Epidermal melanocyte (primary cell): Measurements from ENCODE around the gene OGFRL1.
"Not testable (repeated sequence)": the region's sequence is repeated elsewhere in the genome, so short reads cannot be mapped to it uniquely, and the experiment has no call there.

Source experiments
- DNase-seq: peaks from one replicate; pipeline ENCODE4 v3.0.0; 2011; ENCODE audit warnings: low spot score; ENCODE audit not compliant: insufficient read length

OGFRL1 gene

DNA sequence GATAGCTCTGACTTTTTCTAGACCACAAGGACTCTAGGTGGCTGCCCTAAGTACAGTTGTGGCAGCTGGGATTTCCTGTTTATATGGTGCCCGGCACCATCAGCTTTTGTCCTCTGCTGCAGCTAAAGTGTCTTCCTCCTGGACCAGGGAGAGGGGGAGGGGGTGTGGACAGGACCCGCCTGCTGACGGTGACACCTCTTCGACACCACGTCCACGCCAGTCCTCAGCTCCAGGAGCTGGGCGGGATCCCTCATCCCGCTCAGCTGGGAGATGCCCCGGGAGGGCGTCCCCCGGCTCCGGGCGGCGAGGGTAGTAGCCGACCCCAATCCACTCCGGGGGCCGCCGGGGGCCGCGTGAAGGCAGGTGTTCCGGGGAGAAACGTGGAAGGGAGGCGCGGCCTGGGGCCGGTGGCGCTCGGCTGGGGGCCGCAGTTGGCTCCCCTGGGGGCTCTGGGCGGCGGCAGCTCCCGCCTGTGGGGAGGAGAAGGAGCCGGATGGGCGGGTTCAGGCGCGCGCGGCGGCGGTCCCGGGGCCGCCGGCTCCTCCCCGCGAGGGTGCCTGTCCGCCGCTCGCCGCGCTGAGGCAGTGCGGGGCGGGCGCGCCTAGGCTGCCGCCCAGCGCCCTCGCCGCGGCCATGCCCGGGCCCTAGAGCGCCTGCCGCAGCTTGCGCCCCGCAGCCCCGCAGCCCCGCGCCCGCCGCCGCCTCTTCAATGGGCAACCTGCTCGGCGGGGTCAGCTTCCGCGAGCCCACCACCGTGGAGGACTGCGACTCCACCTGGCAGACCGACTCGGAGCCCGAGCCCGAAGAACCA, at the start of gene OGFRL1:
Gene OGFRL1 (plus strand): TSS at position 584 of the 811 bp plus-strand sequence. CDS start 126 bp downstream, at position 710.
- DNase-seq: peak; percentile 75

- no peak for DNase-seq
Observed at GRCh38 chr6:71239694-71240093, 48.9 kb upstream of the OGFRL1 start.

DNA sequence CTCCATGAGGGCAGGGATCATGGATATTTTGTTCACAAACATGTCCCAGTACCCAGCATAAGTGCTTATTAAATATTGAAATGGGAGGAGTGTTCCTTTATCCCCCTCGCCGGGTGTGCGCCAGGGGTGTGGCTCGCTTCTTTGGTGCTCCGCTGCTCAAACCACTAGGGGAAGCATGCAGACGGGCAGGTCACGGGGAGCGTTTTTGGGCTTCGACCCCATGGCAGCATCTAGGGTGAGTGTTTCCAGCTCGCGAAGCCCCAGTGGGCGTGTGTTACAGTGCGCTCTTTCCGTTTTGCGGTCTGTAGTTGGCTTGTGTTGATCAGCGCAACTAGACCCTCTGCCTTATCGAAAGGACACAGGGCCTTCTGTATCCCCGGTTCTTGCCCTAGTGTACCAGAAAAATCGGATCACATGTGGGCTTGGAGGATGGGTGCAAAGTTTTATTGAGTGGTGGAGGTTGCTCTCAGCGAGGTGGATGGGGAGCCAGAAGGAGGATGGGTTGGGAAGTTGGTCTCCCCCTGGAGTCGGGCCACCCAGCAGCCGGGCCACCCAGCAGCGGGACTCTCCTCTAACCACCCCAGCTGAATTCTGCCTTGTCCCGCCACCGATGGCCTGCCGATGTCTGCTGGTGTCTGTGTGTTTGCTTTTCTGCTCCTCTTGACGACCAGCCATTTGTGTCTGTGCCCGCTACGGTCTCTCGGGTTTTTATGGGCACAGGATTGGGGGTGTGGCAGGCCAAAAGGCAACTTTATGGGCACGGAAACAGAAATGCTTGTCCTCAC, 43.2 kb upstream of the OGFRL1 start:
- DNase-seq: no peak

- DNase-seq: no peak
Observed at GRCh38 chr6:71246596-71246995, 42.0 kb upstream of the OGFRL1 start.

DNA sequence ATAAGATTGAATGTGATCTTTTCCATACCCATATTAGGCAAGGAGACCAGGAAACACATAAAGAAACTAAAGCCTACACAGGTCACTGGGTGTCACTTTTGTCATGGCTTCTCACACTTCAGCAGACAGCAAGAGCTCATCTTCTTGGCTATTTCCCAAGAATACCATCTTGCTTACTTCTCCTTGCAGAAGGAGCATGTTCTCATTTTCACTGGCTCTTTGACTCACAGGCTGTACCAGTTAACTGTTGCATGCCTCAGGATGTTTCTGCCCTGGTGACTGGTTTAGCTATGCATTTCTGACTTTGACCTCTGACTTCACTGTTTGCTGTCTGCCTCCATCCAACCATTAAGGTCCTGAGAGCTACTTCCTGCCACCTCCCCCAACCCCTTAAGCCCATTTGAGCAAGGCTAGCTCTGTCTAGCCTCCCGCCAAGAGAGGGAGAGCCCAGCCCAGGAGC, 40.3 kb upstream of the OGFRL1 start:
- no peak for DNase-seq

DNA sequence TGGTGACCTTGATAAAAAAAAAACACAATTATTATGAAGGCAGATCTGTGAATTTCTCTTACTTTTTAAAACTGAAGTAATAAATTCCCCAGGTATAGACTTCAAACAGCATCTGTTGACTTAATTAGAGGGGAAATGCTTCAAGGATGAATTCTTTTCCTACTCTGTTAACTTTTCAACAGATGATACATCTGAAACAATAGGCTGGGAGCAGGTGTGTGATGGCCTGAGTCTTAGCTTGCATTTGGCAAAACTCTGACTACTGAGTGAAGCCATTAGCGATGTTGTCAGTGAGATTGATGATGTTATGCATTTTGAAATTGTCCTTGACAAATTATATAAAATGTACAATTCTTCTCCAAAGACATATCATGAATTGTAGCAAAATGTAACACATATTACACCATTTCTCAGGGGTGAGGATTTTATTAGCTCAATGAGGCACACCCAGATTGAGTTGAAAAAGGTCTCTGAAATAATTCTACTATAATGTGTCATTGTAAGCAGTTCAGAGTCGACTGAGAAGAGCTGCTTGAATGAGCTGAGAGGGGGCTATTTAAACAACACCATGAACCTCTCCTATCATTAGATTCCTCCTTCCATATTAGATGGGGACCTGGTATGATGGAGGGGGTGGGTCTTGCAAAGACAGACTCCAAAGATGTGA, 39.6 kb upstream of the OGFRL1 start:
- no peak for DNase-seq

GRCh38 chr6:71250099-71250602, 38.5 kb upstream of the OGFRL1 start:
- DNase-seq: no peak

DNA sequence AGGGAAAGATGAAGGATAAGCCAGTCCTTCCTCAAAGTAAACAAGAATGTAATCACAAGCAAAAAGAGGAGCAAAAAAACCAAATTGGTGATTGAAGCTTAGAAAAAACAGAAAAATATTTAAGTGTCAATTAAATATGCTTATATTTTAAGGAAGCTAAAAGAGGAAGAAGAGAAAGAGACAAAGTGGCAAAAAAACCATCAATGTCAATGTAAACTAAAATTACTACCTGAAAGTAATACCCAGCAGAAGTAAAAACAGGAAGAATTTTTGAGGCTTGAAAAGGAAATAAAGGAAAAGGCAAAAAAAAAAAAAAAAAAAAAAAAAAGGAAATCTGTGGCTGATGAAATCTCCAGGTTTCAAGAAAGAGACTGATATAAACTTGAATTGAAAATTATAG, 36.2 kb upstream of the OGFRL1 start:
- no peak for DNase-seq

GRCh38 chr6:71252960-71253359, 35.7 kb upstream of the OGFRL1 start:
- DNase-seq: no peak

DNA sequence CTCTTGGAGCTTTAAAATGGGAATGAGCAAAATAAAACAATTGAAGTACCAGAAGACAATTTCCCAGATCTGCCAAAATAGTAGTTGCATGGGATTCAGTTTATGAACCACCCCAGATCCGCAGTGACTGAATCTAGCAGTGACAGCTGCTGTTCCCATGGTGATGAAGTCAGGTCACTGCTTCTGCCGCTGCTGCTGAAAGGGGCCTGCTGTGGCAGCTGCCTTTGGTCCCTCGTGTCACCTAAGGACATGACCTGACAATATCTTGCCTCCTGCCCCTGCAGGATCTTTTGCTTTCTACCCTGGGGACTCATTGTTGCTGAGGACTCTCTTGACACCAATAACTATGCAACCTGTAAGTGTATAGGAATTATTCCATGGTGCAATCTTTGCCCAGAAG, 34.3 kb upstream of the OGFRL1 start:
- DNase-seq: no peak

DNA sequence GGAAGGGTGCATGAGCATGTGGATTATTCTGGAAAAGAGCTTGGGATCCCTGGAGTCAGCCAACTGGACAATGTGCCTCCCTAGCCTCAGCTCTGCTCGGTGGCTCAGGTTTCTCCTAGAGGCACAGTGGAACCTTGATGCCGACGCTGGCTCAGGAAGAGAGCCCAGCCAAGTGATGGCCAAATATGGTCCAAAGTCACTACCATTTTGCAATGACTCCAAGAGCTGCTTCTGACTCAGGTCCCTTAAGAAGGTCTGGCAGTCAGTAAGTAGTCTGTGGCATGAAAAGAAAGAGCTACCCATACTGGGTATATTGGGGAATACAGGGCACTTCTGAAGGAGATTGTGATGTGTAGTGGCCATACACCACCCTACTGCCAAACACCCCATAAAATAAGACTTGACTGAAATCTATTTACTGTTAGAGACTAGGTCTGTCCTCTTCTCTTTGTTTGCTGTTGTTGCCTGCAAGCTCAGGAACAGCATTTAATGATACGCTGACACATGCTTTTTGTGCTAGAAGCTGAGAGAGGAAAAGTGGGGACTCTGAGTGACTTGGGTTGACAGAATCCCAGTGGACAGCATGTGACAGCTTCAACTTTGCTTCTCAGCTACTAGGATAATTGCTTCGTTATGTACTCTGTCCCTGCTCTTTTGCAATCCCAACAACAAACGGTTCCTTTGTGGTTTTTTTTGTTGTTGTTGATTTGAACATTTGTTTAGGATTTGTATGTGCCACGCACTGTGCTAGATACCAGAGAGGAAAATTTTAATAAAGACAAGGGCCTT, 30.3 kb upstream of the OGFRL1 start:
- no peak for DNase-seq

GRCh38 chr6:71259888-71260604, 28.6 kb upstream of the OGFRL1 start:
- DNase-seq: no peak

GRCh38 chr6:71262914-71263313, 25.7 kb upstream of the OGFRL1 start:
- no peak for DNase-seq

DNA sequence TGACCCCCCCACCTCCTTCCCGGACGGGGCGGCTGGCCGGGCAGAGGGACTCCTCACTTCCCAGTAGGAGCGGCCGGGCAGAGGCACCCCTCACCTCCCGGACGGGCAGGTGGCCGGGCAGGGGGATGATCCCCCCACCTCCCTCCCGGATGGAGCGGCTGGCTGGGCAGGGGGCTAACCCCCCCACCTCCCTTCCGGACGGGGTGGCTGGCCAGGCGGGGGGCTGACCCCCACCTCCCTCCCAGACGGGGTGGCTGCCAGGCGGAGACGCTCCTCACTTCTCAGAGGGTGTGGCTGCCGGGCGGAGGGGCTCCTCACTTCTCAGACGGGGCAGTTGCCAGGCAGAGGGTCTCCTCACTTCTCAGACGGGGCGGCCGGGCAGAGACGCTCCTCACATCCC, 22.2 kb upstream of the OGFRL1 start:
- not testable (repeated sequence) for DNase-seq

- no peak for DNase-seq
Observed at GRCh38 chr6:71268735-71269437, 19.7 kb upstream of the OGFRL1 start.

- no peak for DNase-seq
Observed at GRCh38 chr6:71277926-71278600, 10.5 kb upstream of the OGFRL1 start.

DNA sequence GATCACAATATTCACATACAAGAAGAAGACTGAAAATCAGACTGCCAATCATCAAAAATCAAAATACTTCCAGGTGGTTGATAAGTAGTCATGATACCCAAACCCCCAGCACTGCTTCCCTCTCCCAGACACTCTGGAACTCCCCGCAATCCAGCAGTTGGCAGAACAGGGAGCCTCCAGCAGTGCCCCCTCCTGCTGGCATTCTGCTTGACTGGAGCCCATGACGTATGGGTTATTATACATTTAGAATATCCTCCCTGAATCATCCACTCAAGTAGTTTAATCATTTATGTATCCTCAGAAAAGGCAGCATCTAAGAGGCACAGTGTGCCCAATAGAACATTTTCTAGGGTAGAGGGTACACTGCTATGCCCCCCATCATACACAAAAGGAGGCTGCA, 9.3 kb upstream of the OGFRL1 start:
- no peak for DNase-seq

DNA sequence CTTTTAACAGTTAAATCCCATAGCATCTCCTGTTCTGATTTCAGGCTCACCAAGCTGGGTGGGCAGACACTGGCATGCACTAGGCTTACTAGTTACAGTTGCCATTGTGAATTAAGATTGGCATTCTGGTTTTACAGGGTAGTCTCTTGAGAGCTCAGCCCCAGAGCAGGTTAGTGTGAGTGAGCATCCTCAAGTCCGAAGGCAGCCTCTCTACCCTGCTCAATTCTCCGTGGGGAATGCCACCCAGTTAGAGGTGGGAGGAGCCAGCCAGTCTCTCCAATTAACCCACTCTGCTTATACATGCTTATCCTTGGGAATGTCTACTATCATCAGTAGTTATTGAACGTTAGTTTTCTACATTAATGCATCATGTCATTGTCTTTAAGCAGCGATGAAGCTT, 8.9 kb upstream of the OGFRL1 start:
- DNase-seq: no peak

DNA sequence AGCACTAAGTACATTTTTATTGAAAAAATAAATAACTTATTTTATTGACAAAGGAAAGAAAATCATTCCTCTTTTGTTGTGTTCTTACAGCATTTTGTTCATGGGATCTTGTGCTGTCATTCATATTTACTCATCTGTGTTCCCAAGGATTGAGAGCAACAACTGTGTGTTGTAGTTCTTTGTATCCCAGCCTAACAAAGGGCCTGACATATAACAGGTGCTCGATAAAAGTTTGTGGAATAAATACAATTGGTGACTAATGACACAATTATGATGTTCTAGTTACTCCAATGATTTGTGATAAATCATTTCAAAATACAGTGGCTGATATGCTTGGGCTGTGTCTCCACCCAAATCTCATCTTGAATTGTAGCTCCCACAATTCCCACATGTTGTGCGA, 7.9 kb upstream of the OGFRL1 start:
- no peak for DNase-seq
